Effector CD4-positive, alpha-beta T cell (primary cell): ENCODE data around the gene ABCB9.

ENCODE experiments used
- DNase-seq: peaks from one replicate; pipeline ENCODE4 v3.0.0-alpha.2; 2020

The ABCB9 gene

GRCh38 chr12:122994781-122995502, 28.7 kb upstream of the ABCB9 start:
- DNase-seq, result no peak

- no peak for DNase-seq
Observed at GRCh38 chr12:122994140-122994675, 27.9 kb upstream of the ABCB9 start.

- DNase-seq, result no peak
Observed at GRCh38 chr12:122992386-122992785, 26.1 kb upstream of the ABCB9 start.

- DNase-seq, result no peak
Observed at GRCh38 chr12:122991623-122992275, 25.5 kb upstream of the ABCB9 start.

GRCh38 chr12:122990961-122991622, 24.8 kb upstream of the ABCB9 start:
- DNase-seq, result no peak

- DNase-seq, result no peak
Observed at GRCh38 chr12:122990561-122990960, 24.3 kb upstream of the ABCB9 start.

GRCh38 chr12:122989874-122990419, 23.7 kb upstream of the ABCB9 start:
- no peak for DNase-seq

GRCh38 chr12:122989225-122989839, 23.1 kb upstream of the ABCB9 start:
- DNase-seq, result no peak

- no peak for DNase-seq
Observed at GRCh38 chr12:122988612-122989212, 22.4 kb upstream of the ABCB9 start.

- no peak for DNase-seq
Observed at GRCh38 chr12:122988036-122988435, 21.8 kb upstream of the ABCB9 start.

- DNase-seq, result no peak
Observed at GRCh38 chr12:122987086-122987951, 21.1 kb upstream of the ABCB9 start.

GRCh38 chr12:122986258-122986871, 20.1 kb upstream of the ABCB9 start:
- no peak for DNase-seq

GRCh38 chr12:122985338-122986257, 19.3 kb upstream of the ABCB9 start:
- no peak for DNase-seq

- no peak for DNase-seq
Observed at GRCh38 chr12:122984612-122985337, 18.5 kb upstream of the ABCB9 start.

- DNase-seq, result no peak
Observed at GRCh38 chr12:122983789-122984515, 17.7 kb upstream of the ABCB9 start.

- DNase-seq, result no peak
Observed at GRCh38 chr12:122982963-122983788, 16.9 kb upstream of the ABCB9 start.

GRCh38 chr12:122982477-122982815, 16.2 kb upstream of the ABCB9 start:
- DNase-seq, result no peak
